ENCODE data around the gene TP53AIP1.

TP53AIP1 gene

DNA sequence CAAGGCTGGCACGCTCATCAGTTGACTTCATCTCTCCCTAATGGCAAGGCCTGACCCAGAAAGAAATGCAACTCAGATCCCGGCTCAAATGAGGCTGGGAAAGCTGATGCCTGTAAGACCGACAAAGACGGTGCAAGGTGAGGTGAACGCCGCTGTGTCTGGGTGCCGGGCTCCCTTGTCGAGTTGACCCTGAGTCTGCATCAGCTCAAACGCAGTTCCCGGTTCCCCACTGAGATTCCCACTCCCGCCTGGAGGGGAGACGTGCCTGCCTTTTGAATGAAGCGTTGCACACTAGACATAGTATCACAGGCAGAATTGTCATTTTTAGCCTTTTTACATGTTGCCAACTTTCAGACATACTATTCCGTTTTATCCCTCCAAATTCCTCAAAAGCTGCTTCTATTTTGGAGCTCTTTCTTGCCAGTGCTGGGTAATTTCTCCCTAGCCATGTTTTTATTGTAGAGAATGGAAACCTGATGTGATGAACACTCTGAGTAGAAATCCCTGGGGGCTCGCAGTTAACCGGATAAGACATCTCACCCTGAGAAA, 831 bp upstream of the TP53AIP1 start:
- no peak for DNase-seq (ENCODE audit: low read depth)

DNA sequence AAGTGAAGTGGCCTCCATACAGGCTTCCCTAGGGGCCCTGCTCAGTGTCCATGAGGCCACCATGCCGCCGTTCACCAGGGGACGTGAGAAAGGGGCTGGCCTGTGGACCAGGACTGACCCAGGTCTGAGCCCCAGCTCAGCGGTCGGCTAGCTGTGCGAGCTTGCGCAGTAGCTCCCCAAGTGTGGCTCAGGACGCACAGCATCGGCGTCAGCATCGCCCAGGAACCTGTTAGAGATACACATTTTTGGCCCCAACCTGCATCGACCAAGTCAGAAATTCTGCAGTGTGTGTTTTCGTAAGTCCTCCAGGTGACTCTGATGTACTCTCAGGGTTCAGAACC, 429 bp downstream of the TP53AIP1 start:
- DNase-seq (ENCODE audit: low read depth) = no peak

DNA sequence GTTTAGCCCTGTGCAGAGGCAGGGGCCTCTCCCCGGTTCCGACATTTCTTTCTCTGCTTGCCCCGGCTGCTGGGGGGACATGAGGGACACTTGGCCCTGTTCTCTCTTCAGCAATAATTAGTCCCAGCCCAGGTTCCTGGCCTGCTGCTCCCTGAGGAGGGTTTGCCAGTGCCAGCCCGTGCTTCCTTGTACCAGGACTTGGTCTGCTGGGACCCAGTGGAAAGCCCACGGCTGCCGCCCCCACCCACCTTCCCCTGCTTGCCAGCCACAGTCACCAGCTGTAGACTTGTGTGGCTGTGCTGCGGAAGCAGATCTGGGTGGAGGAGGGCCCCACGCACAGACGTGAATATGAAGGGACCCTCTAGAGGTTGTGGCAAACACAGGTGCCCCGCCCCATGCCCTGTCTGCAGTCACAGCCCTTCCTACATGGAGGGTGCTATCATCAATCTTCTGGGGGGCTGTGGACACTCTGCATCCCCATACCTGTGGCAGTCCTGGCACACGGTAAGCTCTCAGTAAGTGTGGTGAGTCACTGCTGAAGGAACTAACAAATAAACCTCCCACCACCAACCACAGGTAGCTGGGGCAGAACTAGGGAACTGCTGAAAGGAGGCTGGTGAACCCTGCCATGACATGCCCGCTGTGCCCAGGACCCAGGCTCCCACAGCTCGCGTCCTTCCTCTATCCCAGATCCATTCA, 949 bp downstream of the TP53AIP1 start:
- DNase-seq (ENCODE audit: low read depth) = no peak

DNA sequence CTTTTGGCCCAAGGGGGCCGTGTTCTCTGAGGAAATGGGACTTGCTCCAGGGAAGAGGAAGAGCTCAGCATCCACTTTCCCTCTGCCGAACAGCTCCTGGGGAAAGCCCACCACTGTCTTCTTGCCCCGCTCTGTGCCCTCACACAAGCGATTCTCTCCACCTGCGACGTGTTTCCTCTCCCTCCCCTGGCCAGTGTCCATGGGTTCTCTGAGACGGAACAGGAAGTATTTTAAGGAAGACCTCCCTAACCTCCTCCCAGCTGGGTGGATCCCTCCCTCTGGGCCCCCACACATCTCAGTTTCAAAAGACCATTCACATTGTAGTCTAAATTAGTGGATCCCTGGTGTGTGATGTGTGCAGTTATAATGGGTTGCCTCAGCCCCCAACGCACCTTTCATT, 1.6 kb downstream of the TP53AIP1 start:
- no peak for DNase-seq (ENCODE audit: low read depth)

DNA sequence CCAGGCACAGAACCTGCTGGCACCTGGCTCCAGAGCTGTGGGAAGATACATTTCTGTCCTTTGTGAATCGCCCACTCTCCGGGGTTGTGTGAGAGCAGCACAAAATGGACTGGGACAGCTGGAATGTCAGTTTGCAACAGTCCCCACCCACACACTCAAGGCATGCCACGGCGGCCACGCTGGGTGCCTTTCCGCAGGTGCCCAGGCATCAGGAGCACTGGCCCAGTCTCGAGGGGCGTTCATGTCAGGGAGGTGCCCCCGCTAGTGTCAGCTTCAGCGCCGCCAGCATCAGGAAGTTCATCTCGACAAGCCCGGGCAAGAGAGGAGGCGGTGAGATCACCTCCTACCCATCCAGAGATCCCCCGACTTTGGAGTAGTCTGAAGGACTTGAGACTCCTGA, 2.1 kb downstream of the TP53AIP1 start:
- DNase-seq (ENCODE audit: low read depth) = no peak

DNA sequence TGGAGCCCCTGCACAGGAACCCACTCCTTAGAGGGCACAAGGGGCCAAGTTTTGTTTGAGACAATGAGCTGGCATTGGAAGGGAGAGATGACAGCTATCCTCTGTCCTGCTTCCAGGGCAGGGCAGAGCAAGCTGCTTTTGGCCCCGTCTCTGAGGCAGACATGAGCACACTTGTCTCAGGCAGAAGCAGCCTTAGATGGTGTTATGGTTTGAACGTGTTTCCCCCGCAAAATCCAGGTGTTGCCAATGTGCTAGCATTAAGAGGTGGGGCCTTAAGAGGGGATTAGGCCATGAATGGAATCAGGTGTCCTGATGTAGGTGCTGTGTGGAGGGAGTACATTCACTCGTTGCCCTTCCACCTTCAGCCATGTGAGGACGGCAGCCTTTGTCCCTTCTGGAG, 2.5 kb downstream of the TP53AIP1 start:
- DNase-seq (ENCODE audit: low read depth) = no peak

DNA sequence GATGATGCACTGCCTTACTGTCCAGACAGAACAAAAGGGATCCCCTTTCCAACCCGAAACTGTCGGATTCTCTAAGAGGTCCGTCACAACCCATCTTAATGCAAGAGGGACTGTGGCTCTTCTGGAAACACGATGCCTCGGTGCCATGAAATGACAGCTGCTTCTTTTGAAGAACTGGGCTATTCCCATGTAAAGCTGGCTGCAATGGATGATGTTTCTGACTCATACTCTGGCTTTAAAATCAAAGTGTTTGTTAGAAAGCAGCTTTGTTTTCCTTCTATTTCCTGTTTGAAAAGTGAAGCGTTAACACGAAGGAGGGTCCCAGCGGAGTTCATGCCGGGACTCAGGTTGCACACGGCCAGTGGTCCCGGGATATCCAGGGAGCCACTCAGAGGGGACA, 3.1 kb downstream of the TP53AIP1 start:
- DNase-seq (ENCODE audit: low read depth) = no peak

DNA sequence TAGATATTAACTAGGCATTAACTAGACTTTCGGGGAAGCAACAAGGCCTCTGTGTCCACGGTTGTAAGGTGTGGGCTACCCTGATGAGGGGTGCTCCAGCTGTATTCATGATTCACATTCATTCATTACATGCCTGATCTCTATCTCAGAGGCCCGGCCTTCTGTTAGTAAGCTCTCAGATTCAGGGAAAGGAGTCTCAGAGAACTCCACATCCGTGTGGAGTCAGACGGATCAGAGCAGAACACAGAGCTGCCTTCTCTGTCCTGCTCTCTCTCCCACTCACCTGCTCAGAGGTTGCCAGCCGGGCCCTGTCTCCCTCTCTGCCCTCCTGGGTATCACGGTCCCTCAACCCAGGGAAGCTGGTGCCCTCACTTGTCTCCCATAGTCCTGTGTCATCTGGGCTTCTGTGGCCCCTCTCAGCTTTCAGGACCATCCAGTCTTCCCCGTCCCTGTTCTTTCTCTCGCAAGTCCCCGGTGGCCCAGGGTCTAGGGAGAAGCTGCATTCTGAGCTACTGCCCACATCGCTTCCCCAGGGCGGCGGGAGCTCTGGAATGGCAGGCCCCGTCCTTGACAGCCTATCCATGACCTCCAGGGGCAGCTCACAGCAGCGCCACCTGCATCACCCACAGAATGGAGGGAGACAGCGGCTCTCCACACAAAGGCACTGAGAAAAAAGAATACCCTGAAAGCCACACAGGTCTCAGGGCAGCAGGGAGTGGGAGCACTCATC, 4.3 kb downstream of the TP53AIP1 start:
- no peak for DNase-seq (ENCODE audit: low read depth)

DNA sequence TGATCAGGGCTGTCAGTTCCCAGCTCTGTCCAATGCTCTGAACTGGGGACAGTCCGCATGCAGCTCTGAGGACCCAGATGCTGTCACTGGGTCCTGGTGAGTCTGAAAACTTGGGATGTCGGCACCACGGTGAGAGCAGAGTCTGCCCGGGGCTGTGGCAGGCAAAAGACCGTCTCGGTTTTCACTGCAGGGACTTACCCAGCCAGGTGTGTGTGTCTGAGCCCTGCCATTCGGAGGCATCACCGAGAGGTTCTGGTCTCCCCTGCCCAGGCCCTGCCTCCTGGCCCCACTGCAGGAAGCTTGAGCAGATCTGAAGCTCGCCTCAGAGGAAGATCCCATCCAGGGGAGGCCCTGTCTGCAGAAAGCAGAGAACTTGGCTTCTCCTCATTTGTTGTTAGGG, 5.2 kb downstream of the TP53AIP1 start:
- DNase-seq (ENCODE audit: low read depth) = no peak

DNA sequence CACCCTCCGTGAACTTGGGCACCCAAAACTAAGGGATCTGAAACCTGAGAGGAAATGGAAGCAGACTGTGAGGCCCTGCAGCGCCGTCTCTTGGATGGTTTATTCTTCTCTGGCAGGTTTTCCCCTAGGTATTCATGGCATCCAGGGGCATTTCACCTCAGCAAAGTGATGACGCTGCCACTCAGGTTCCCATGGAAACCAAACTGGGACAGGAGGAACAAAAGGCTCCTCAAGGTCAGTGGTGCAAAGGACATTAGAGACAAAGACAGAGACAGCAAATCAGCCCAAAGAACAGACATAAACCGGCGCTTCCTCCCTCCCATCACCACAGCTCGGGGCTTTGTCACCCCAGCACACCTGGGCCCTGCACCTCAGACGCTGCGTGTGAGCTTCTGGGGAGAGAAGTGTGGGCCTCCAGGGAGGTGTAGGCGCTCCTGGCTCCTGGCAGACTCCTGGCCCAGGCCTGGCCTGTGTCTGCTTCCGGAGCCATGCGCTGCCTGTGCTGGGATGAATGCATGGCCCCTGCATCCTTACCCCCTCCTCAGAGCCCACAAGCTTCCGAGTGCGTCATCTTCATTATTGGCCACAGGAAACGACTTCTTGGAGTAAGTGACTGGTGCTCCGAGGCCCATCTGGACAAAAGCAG, 5.9 kb downstream of the TP53AIP1 start:
- DNase-seq (ENCODE audit: low read depth) = no peak

DNA sequence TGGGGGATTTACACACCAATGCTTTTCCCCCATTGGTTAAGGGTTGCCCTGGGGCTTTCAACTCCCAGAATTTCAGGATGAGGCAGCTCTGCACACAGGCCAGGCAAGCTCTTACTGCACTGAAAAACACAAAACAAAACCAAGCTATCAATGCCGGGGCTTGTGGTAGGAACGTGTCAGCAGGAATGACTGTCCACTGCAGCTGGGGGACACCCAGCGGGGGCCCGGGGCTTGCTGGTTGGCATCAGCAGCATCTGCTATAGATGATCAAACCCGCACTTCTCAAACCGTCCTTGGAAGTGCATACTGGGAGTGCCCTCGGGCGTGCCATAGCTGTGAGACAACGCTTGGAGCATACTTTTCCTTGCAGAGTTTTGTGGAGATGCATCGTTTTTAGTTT, 7.7 kb downstream of the TP53AIP1 start:
- no peak for DNase-seq (ENCODE audit: low read depth)

DNA sequence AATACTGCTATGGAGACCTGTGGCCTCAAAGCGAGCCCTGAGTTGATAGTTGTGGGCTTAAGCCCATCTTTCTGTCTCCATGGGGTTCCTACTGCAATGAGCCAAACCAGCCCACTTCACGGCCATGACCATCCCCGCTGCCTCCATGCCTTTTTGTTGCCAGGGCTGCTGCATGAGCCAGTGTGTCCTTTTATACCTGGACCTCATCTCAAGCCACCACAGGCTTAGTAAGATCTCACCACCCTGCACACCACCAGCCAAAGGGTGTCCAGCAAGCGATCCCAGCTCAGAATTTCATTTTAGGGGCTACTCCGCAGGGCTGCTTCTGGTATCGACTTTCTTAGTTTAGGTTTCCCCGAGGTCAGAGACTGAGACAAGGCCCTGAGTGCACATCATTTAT, 8.3 kb downstream of the TP53AIP1 start:
- no peak for DNase-seq (ENCODE audit: low read depth)

DNA sequence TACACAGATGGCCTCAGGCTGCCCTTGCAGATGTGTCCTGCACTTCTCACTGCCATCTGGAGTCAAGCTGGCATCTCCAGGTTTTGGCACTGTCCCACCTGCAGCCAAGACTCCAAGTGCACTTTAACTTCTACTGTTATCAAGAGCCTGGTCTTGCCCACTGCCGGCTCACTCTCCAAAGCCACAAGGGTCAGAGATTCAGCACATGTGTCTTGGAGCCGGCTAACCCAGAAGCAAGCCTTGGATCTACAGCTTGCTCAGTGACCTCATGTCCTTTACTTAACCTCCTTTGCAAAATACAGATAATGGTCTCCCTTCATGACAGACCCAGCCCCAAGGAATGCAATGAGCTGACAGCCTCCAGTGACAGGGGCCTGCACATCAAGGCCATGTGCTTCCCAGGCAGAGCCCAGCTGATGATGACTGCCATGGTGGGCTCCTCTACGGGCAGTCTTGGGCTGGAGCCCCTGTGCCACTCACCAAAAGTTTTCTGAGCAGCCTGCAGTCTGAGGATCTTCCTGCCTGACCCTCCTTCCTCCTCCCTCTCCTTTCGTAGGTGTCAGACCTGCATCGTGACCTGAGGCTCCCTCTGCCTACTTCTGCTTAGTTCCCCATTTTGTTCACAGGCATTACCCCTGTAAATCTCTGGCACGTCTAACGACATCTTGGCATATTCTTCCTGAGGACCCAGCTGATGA, 9.0 kb downstream of the TP53AIP1 start:
- DNase-seq (ENCODE audit: low read depth) = no peak

DNA sequence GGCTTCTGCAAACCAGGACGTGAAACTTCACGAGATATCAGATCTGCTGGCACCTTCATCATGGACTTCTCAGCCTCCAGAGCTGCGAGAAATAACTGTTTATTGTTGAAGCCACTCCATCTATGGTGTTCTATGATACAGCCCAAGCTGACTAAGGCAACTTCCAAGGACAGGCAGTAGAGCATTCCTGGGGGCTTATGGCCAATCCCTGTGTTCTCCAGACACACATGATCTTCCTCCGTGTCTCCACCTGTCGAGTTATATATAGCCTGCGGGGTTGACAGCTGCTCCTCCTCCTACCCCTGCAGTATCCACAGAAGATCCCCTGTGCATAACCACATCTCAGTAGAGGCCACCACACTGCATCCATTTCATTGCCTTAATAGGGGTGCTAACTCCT, 11.0 kb downstream of the TP53AIP1 start:
- DNase-seq (ENCODE audit: low read depth) = no peak

DNA sequence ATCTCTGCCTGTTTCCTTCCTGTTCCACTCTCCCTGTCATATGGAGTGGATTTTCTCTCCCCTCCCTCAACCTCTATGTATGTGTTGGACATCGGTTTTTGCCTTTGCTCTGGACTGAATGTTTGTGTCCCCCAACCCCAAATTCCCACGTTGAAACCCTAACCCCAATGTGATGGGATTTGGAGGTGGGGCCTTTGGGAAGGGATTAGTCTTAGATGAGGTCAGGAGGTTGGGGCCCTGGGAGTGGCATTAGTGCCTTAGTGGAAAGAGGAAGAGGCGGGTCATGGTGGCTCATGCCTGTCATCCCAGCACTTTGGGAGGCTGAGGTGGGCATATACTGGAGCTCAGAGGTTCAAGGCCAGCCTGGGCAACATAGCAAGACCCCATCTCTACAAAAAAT, 11.6 kb downstream of the TP53AIP1 start:
- no peak for DNase-seq (ENCODE audit: low read depth)

DNA sequence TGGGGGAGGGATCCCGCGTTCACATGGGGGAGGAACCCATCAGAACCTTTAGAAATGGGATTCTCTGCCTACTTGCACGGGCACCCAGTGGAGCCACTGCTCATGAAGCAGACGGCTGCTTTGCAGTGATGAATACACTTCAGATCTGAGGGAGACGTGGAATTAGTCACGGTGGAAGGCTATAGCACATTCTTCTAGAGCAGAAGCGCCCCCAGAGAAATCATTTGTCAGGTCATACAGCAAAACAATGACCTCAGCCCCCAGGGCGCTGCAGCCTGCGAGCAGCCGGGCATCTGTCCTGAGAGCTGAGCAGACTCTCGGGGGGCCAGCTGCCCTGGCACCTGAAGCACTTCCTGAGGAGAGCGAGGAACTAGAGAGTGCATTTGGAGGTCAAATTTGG, 12.7 kb downstream of the TP53AIP1 start:
- no peak for DNase-seq (ENCODE audit: low read depth)

DNA sequence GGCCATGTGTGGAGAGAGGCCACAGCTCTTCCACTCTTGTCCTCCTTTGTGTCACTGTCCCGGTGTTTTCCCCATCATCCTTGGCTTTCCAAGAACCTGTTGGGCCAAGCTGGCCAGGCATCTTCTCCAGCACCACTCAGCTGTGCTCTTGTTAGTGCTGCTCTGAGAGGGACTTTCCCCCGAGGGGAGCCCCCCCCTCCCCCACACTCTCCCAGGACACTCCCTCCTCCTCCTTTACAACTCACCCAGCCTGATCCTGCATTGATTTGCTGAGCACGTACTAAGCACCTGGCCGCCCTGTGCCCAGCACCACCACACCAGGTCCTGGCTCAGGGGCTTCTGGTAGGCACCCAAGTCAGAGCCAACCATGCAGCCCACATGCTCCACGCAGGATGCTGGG, 13.2 kb downstream of the TP53AIP1 start:
- no peak for DNase-seq (ENCODE audit: low read depth)

DNA sequence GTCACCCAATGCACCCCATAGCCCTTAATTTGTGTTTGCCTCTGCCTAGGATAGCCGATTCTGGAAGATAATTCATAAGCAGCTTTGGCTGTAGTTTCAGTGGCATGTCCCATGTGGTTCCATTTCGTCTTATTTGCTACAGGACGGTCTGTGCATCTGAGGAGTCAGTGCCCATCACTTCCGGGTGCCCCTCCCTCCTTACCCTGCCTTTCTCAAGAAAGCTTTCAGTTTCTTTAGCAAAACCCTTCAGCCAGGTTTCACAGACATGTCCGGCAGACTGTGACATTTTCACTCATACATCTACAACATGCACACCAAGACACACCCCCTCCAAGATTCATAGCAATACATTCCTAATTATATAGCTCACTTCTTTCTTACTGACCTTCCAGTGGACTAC, 14.3 kb downstream of the TP53AIP1 start:
- no peak for DNase-seq (ENCODE audit: low read depth)

DNA sequence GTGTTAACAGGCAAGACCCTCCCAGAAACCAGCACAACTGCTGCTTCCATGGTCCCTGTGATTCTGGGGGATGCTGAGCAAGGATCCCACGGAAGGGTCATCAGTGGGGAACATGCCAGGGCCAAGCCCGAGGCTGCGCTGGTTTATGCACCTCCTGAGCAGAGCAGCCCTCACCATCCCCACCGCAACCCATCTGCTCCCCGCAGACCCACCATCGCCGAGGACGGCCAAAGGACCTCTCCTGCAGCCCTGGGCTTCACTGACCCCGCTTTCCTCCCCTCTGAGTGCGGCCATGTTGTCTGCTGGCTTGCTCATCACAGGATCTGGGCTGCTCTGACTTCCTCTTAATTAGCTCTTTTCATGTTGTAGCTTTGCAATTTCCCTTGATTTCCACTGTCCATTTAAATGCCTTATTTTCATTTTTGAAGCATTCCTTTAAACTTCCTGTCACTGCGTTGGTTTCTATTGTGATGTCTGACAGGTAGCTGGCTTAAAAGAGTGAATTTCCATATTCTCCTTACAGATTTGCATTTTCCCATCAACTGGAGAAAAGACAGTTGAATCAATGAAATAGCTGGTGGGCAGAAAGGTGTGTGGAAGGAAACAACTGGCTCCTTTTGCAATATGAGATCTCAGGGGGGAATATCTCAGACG, 14.9 kb downstream of the TP53AIP1 start:
- no peak for DNase-seq (ENCODE audit: low read depth)

DNA sequence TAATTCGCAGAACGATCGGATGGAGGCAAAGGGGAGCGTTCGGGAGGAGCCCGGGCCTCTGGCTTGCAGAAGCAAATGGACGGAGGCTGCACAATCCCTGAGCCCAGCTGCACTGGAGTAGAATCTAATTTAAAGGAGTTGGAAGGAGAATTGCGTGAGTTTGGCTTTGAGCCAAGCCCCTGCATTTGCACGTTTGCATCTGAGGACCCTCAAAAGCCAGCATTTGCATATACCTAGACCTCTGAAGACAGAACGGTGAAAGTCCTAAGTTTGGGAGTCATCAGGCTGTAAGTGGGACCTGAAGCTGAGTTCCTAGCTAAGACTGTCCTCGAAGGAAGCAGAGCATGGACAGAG, 15.6 kb downstream of the TP53AIP1 start:
- DNase-seq (ENCODE audit: low read depth) = no peak

DNA sequence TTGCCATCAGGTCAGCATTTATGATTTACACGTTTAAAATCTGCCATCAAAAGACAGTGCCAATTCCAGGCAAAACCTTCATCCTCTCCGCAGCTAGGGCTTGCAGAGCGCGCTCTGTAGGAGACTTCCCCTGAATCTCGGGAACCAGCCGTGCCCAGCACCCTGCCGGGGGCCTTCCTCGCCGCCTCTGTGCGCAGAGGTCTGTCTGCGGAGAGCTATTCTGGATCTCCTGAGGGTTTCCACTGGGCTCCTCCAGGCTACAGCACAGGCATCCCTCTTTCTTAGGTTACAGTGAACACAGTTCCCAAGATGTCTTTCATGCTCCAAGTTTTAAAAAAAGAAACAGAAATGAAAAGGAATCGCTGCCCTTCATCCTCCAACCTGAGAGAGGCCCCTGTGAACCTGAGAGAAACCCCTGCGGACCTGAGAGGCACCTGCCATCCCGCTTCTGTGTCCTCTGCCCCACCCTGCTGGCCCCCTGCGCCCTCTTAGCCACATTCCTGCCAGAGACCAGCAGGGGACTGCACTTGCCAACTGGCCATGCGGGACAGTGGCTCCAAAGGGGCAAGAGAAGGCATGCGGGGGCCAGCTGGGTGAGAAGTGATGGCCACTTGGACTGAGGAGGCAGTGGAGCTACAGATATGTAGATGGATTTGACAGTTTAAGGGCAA, 16.1 kb downstream of the TP53AIP1 start:
- no peak for DNase-seq (ENCODE audit: low read depth)

DNA sequence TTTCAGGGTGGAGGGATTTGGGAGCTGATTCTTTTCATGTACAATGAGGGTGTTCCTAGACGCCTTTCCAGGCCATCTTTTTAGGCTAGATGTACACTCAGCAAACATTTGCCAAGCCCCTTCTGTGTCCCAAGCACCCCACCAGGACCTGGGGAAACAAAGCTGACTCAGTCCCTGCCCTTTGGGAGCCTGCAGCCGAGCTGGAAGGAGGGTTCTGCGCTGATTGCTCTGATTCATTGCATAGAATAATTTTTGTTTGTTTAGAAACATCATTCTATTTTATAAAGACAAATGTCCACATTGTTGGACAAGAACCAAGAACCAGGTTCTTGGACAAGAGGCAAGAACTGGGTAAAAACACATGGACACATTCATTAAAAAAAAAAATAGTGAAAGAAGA, 16.7 kb downstream of the TP53AIP1 start:
- no peak for DNase-seq (ENCODE audit: low read depth)
